Measurements from ENCODE around the gene ZEB2.

ZEB2 gene

DNA sequence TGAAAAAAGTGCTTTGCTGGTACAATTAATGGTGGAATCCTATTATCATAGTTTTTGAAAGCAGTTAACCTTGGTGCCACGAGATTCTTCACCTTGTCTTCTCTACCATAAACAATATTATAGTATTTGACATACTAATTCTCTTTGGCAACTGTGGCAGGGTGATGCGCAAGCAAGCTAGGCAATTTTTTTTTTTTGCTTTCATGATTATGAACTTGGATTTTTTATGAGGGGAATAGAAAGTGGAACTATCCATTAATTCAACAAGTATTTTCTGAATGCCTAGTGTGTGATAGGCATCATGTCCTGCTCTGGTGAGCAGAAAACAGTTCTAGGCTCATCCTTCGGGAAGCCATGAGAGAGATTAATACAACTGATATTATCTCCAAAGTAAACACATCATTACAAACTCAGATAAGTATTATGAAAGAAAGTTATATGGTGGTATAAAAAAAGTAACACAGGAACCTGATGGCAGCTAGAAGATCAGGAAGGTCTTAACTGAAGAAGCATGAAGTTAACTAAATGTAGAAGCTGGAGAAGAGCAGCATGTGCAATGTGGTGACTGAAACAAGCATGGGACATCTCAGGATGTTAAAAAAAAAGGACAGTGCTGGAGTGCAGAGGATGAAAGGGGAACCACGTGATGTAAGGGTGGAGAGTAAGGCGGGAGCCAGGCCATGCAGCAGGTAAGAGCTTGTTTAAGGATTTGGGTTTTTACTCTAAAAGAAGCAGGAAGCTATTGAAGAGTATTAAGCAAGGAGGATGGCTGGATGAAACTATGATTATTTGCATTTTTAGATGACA, 113.7 kb downstream of the ZEB2 start:
- no peaks in the 10 kb centered on the region for H4K20me1 ChIP-seq (ENCODE audit: insufficient read depth, low read length)
- H3K4me2 ChIP-seq (ENCODE audit: insufficient read depth, low read length) = no peak overlapping the region
- no peak overlapping the region for H3K4me3 ChIP-seq (ENCODE audit: low read depth in 1 of 2, low read length in 2 of 2)
- H3K9me3 ChIP-seq (ENCODE audit: insufficient read depth, low read length, severe bottlenecking) = no peaks in the 10 kb centered on the region
- H3K27ac ChIP-seq (ENCODE audit: low read length) = no peak overlapping the region
- ATAC-seq (ENCODE audit: insufficient read depth, low read depth) = no peak
- H3K79me2 ChIP-seq (ENCODE audit: insufficient read depth, low read length) = no peaks in the 10 kb centered on the region
- H2AFZ ChIP-seq (ENCODE audit: low read depth, low read length) = no peak overlapping the region
- no peak for TF ChIP-seq EZH2 (IDR thresholded peaks at IDR 0.05; ENCODE audit: borderline replicate concordance, low read depth, low read length, severe bottlenecking)
- no peak for TF ChIP-seq CTCF (IDR thresholded peaks at IDR 0.05; ENCODE audit: borderline replicate concordance, extremely low read depth, low read length, poor library complexity, severe bottlenecking)
- no peaks in the 10 kb centered on the region for H3K27me3 ChIP-seq (ENCODE audit: insufficient read depth, low read length, poor library complexity)
- no peak overlapping the region for H3K9ac ChIP-seq (ENCODE audit: low read depth, low read length)
- H3K36me3 ChIP-seq (ENCODE audit: insufficient read depth, low read length) = peaks cover 8% of the 10 kb centered on the region; the same call in 1 of the 2 replicates
- DNase-seq = no peak
- H3K4me1 ChIP-seq (ENCODE audit: insufficient read depth, low read length) = no peaks in the 10 kb centered on the region

GRCh38 chr2:144405321-144405720, 114.6 kb downstream of the ZEB2 start:
- peaks cover 15% of the 10 kb centered on the region for H3K36me3 ChIP-seq (ENCODE audit: insufficient read depth, low read length)
- no peaks in the 10 kb centered on the region for H3K27me3 ChIP-seq (ENCODE audit: insufficient read depth, low read length, poor library complexity)
- no peaks in the 10 kb centered on the region for H3K9me3 ChIP-seq (ENCODE audit: insufficient read depth, low read length, severe bottlenecking)
- H2AFZ ChIP-seq (ENCODE audit: low read depth, low read length) = no peak overlapping the region
- ATAC-seq (ENCODE audit: insufficient read depth, low read depth) = no peak
- no peak overlapping the region for H3K4me3 ChIP-seq (ENCODE audit: low read depth in 1 of 2, low read length in 2 of 2)
- H3K79me2 ChIP-seq (ENCODE audit: insufficient read depth, low read length) = no peaks in the 10 kb centered on the region
- H3K9ac ChIP-seq (ENCODE audit: low read depth, low read length) = no peak overlapping the region
- TF ChIP-seq EZH2 (IDR thresholded peaks at IDR 0.05; ENCODE audit: borderline replicate concordance, low read depth, low read length, severe bottlenecking) = no peak
- TF ChIP-seq CTCF (IDR thresholded peaks at IDR 0.05; ENCODE audit: borderline replicate concordance, extremely low read depth, low read length, poor library complexity, severe bottlenecking) = no peak
- DNase-seq = no peak
- no peak overlapping the region for H3K4me2 ChIP-seq (ENCODE audit: insufficient read depth, low read length)
- H3K4me1 ChIP-seq (ENCODE audit: insufficient read depth, low read length) = no peaks in the 10 kb centered on the region
- H4K20me1 ChIP-seq (ENCODE audit: insufficient read depth, low read length) = no peaks in the 10 kb centered on the region
- no peak overlapping the region for H3K27ac ChIP-seq (ENCODE audit: low read length)

GRCh38 chr2:144404586-144405314, 115.2 kb downstream of the ZEB2 start:
- Histone ChIP-seq H3K4me3 (ENCODE audit: low read depth in 1 of 2, low read length in 2 of 2) (no peak overlapping the region), H3K27ac (ENCODE audit: low read length) (no peak overlapping the region), H4K20me1 (ENCODE audit: insufficient read depth, low read length) (no peaks in the 10 kb centered on the region), H2AFZ (ENCODE audit: low read depth, low read length) (no peak overlapping the region), H3K4me1 (ENCODE audit: insufficient read depth, low read length) (no peaks in the 10 kb centered on the region), H3K36me3 (ENCODE audit: insufficient read depth, low read length) (peaks cover 20% of the 10 kb centered on the region), H3K79me2 (ENCODE audit: insufficient read depth, low read length) (no peaks in the 10 kb centered on the region), H3K4me2 (ENCODE audit: insufficient read depth, low read length) (no peak overlapping the region), H3K27me3 (ENCODE audit: insufficient read depth, low read length, poor library complexity) (no peaks in the 10 kb centered on the region), H3K9me3 (ENCODE audit: insufficient read depth, low read length, severe bottlenecking) (no peaks in the 10 kb centered on the region), H3K9ac (ENCODE audit: low read depth, low read length) (no peak overlapping the region)
- DNase-seq (no peak), ATAC-seq (ENCODE audit: insufficient read depth, low read depth) (no peak)
- TF ChIP-seq EZH2 (IDR thresholded peaks at IDR 0.05; ENCODE audit: borderline replicate concordance, low read depth, low read length, severe bottlenecking) = no peak
- no peak for TF ChIP-seq CTCF (IDR thresholded peaks at IDR 0.05; ENCODE audit: borderline replicate concordance, extremely low read depth, low read length, poor library complexity, severe bottlenecking)
